ENCODE data around the gene RCAN2. TPM values are rescaled to one million over a fixed set of nuclear protein-coding genes. Genes with fewer than 3 reads are reported as not detected.

RCAN2 gene
- total and polyA plus RNA-seq, 9 donors: 12.0 to 75.3 (median 16.7) TPM

DNA sequence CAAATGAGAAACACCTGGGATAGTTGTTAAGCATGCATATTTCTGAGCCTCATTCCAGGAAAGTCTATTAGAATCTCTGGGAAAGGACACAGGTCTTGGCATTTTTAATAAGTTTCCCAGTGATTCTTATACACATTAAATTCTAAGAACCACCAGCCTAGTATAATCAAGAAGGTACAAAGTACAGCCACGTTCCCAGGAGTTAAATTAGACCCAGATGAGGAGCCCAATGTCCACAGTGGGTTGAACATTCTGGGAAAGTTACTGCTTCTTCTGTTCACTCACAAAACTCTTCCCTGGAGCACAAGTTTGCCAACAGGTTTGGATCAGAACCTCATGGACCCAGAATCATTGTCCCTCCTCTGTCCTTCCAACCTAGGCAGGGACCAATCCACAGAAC lies 90.4 kb downstream of the RCAN2 start:
- Histone ChIP-seq H3K9me3 (no peaks in the 10 kb centered on the region), H3K4me3 (no peak overlapping the region), H3K36me3 (no peaks in the 10 kb centered on the region), H3K4me1 (ENCODE audit: insufficient read depth) (no peaks in the 10 kb centered on the region), H3K27ac (no peak overlapping the region), H3K27me3 (no peaks in the 10 kb centered on the region)
- intact Hi-C loops (cut with DNase I): no loop called here
- TF ChIP-seq EP300 (IDR thresholded peaks at IDR 0.05): no peak
- 96 to 98% (median 97%) methylated on average over 1 of the region's 1 CpG for WGBS, 3 donors
- no peak for DNase-seq

GRCh38 chr6:46395530-46395929 lies 95.7 kb downstream of the RCAN2 start:
- intact Hi-C loops (cut with DNase I): loop anchor here in 1 of 4 donors (5.0 kb wide), 1 partner anchor 178 kb away; no protein-coding TSS in a partner anchor
- Histone ChIP-seq H3K27ac (no peak overlapping the region), H3K4me3 (no peak overlapping the region), H3K27me3 (no peaks in the 10 kb centered on the region), H3K4me1 (ENCODE audit: insufficient read depth) (no peaks in the 10 kb centered on the region), H3K36me3 (no peaks in the 10 kb centered on the region), H3K9me3 (no peaks in the 10 kb centered on the region)
- WGBS, 3 donors: 78 to 79% (median 79%) methylated on average over 4 of the region's 4 CpGs
- no peak for TF ChIP-seq EP300 (IDR thresholded peaks at IDR 0.05)
- TF ChIP-seq POLR2A (IDR thresholded peaks at IDR 0.05): no peak
- TF ChIP-seq, protein P1, sequence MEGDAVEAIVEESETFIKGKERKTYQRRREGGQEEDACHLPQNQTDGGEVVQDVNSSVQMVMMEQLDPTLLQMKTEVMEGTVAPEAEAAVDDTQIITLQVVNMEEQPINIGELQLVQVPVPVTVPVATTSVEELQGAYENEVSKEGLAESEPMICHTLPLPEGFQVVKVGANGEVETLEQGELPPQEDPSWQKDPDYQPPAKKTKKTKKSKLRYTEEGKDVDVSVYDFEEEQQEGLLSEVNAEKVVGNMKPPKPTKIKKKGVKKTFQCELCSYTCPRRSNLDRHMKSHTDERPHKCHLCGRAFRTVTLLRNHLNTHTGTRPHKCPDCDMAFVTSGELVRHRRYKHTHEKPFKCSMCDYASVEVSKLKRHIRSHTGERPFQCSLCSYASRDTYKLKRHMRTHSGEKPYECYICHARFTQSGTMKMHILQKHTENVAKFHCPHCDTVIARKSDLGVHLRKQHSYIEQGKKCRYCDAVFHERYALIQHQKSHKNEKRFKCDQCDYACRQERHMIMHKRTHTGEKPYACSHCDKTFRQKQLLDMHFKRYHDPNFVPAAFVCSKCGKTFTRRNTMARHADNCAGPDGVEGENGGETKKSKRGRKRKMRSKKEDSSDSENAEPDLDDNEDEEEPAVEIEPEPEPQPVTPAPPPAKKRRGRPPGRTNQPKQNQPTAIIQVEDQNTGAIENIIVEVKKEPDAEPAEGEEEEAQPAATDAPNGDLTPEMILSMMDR (IDR thresholded peaks at IDR 0.05): no peak
- DNase-seq: no peak

DNA sequence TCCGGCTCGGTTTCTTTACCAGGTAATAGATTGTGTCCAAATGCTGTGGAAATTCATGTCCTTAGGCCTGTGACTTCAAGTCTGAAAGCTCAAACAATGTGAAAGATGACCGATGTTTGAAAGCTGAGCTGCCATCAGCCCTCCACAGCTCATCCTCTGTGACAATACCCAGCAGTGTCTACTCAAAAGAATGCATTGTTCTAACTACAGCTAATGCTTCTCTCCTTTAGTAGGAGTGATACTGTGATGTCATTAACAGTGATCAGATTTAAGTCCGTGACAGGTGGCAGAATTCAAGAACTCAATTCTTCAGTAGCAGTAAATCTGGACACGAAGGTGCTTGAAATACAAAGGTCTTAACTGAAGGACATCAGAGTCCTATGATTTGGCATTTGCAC lies 97.3 kb downstream of the RCAN2 start:
- no peak for DNase-seq
- 94 to 95% (median 94%) methylated on average over 5 of the region's 5 CpGs for WGBS, 3 donors
- Histone ChIP-seq H3K4me1 (ENCODE audit: insufficient read depth) (no peaks in the 10 kb centered on the region), H3K4me3 (no peak overlapping the region), H3K27ac (no peak overlapping the region), H3K9me3 (no peaks in the 10 kb centered on the region), H3K36me3 (no peaks in the 10 kb centered on the region), H3K27me3 (no peaks in the 10 kb centered on the region)
- TF ChIP-seq, protein P1 (IDR thresholded peaks at IDR 0.05): no peak
- intact Hi-C loops (cut with DNase I): no loop called here

GRCh38 chr6:46393161-46393939 lies 97.9 kb downstream of the RCAN2 start:
- no peaks in the 10 kb centered on the region for H3K36me3 ChIP-seq
- H3K4me1 ChIP-seq (ENCODE audit: insufficient read depth): no peaks in the 10 kb centered on the region
- 91 to 95% (median 95%) methylated on average over 2 of the region's 2 CpGs for WGBS, 3 donors
- TF ChIP-seq POLR2A (IDR thresholded peaks at IDR 0.05): no peak
- TF ChIP-seq EP300 (IDR thresholded peaks at IDR 0.05): no peak
- TF ChIP-seq, protein P1 (IDR thresholded peaks at IDR 0.05): no peak
- intact Hi-C loops (cut with DNase I): no loop called here
- H3K27ac ChIP-seq: no peak overlapping the region
- no peak overlapping the region for H3K4me3 ChIP-seq
- DNase-seq: no peak
- no peaks in the 10 kb centered on the region for H3K9me3 ChIP-seq
- H3K27me3 ChIP-seq: no peaks in the 10 kb centered on the region

DNA sequence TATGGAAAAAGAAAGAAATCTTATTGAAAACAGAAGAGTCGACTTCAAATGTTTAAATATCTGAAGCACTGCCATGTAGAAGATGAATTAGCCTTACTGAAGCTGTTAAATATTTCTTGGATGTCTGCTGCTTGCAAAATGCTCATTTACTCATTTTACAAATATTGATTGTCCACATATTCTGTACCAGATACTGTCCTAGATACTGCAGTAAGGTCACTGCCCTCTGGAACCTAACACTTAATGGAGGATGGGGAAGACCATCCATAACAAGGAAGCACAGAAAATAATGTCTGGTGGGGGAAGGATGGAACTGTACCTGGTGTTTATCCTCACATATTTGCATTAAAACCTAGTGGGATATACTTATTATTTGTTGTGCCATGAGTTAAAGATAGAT lies 99.0 kb downstream of the RCAN2 start:
- Histone ChIP-seq H3K27me3 (no peaks in the 10 kb centered on the region), H3K27ac (no peak overlapping the region), H3K4me3 (no peak overlapping the region), H3K9me3 (no peaks in the 10 kb centered on the region), H3K4me1 (ENCODE audit: insufficient read depth) (no peaks in the 10 kb centered on the region), H3K36me3 (no peaks in the 10 kb centered on the region)
- intact Hi-C loops (cut with DNase I): no loop called here
- 36 to 67% (median 61%) methylated on average over 1 of the region's 1 CpG for WGBS, 3 donors
- no peak for DNase-seq
- TF ChIP-seq POLR2A (IDR thresholded peaks at IDR 0.05) (no peak), EP300 (IDR thresholded peaks at IDR 0.05) (no peak)

Measured in ovary (tissue), 9 donors.